H1 (cell line): ENCODE results near the gene TSPAN1. TPM values are rescaled to one million over a fixed set of nuclear protein-coding genes. Genes with fewer than 3 reads are reported as not detected.

ENCODE experiments used
- ASH2L ChIP-seq: fragments of 200-600, 300-600 bp; sonication (generic); IDR thresholded peaks from one replicate; pipeline ENCODE4 v1.7.1; 2017; ENCODE audit warnings: low read length
- BACH1 ChIP-seq: IDR thresholded peaks from 2 replicates; pipeline ENCODE4 v1.6.1; 2012; ENCODE audit warnings: low read length, improper control_type of control experiment
- CBX5 ChIP-seq: fragments of 300-800, 300-1000 bp; sonication (generic); IDR thresholded peaks from 2 replicates; pipeline ENCODE4 v1.7.1; 2016; ENCODE audit warnings: antibody characterized with exemption, low read length, low read depth
- EGR1 ChIP-seq: IDR thresholded peaks from 2 replicates; pipeline ENCODE4 v1.6.1; 2011; ENCODE audit warnings: low read depth, low read length, borderline replicate concordance
- HDAC2 ChIP-seq, 2 experiments: fragments of 300-600 bp in 1 of 2; sonication (generic) in 1 of 2; IDR thresholded peaks; 2 replicates each; pipeline ENCODE4 v1.6.1; 2011 to 2012; ENCODE audit warnings: low read depth in 2 of 2, low read length in 2 of 2, mild to moderate bottlenecking in 2 of 2, moderate library complexity in 2 of 2, borderline replicate concordance in 1 of 2, inconsistent platforms in 1 of 2
- KDM1A ChIP-seq: fragments of 200-600, 300-600 bp; sonication (generic); IDR thresholded peaks from 2 replicates; pipeline ENCODE4 v1.7.1; 2016; ENCODE audit warnings: mild to moderate bottlenecking, low read length, borderline replicate concordance
- KDM4A ChIP-seq: IDR thresholded peaks from one replicate; pipeline ENCODE4 v1.7.1; 2012; ENCODE audit warnings: low read depth, mild to moderate bottlenecking, moderate library complexity, low read length, inconsistent platforms; ENCODE audit not compliant: severe bottlenecking
- RFX5 ChIP-seq: IDR thresholded peaks from 2 replicates; pipeline ENCODE4 v1.6.1; 2011; ENCODE audit warnings: low read depth, low read length, improper control_type of control experiment, borderline replicate concordance
- SP2 ChIP-seq: IDR thresholded peaks from 2 replicates; pipeline ENCODE4 v1.6.1; 2012; ENCODE audit warnings: mild to moderate bottlenecking, low read length, inconsistent platforms
- TEAD4 ChIP-seq: IDR thresholded peaks from 2 replicates; pipeline ENCODE4 v1.6.1; 2012; ENCODE audit warnings: low read depth, low read length, inconsistent platforms, mixed read lengths
- YY1 ChIP-seq: IDR thresholded peaks from 2 replicates; pipeline ENCODE4 v1.6.1; 2011; ENCODE audit warnings: low read depth, mild to moderate bottlenecking, low read length
- polyA plus RNA-seq, 7 experiments: library from polyadenylated mRNA; depleted of rRNA in 3 of 7; stranded (reverse) in 5 of 7; unstranded in 2 of 7; fragments of >200 nt in 5 of 7; fragments of 200-250 nt in 2 of 7; gene quantifications; 1 replicate in 5 of 7; 2 replicates in 1 of 7; 4 replicates in 1 of 7; pipeline versions ENCODE4 v1.2.1 to v1.2.3, GENCODE V29; 2011 to 2013; ENCODE audit warnings: missing spikeins in 2 of 7, mixed read lengths in 2 of 7
- total RNA-seq: library from RNA; stranded (reverse); fragmentation: NEBNext Ultra II Directional; extraction: Animal tissue kit (Norgen Biotek cat#: 25700); gene quantifications from 2 replicates; pipeline ENCODE4 v1.2.1, GENCODE V29; 2021

Gene TSPAN1
- total and polyA plus RNA-seq, 2 of the 8 experiments (the other 6 are each of a cell fraction or from before 2014, with no cell fraction given) = 0.05 TPM; not detected in 1

DNA sequence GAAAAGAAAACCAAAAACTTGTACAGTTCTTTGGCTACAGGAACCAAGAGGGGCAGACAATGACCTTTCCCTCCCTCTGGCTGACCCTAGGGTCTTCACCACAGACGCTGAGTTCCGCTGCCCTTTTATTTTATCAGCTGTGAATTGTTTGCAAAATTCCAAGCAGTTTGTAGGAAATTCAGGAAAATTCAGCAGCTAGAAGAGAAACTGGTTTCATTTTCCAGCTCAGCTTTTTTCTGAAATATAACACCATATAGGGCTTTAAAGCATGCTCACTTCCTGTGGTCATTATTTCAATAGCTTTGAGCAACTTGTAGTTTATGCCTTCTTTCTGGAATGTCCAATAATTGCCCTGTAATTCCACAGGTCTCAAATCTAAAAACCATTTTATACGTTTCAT is 37.0 kb upstream of the TSPAN1 start (continued):
- TF ChIP-seq BACH1 (no peak), CBX5 (no peak), KDM4A (no peak), HDAC2 (IDR thresholded peaks at IDR 0.05; ENCODE audit: borderline replicate concordance in 1 of 2, low read depth in 2 of 2, low read length in 2 of 2) (no peak), SP2 (no peak), RFX5 (no peak), TEAD4 (no peak), YY1 (no peak), EGR1 (no peak), ASH2L (no peak), KDM1A (no peak)
- TF ChIP-seq, all 59 proteins: peak for 0
